ENCODE data around the gene TXNDC9. TPM values are rescaled to one million over a fixed set of nuclear protein-coding genes. Genes with fewer than 3 reads are reported as not detected.
"Not testable (repeated sequence)": the region's sequence is repeated elsewhere in the genome, so short reads cannot be mapped to it uniquely, and the experiment has no call there.

TXNDC9 gene
- polyA plus RNA-seq, 3 donors from 2014 or later = 58.7 to 74.6 (median 61.4) TPM

DNA sequence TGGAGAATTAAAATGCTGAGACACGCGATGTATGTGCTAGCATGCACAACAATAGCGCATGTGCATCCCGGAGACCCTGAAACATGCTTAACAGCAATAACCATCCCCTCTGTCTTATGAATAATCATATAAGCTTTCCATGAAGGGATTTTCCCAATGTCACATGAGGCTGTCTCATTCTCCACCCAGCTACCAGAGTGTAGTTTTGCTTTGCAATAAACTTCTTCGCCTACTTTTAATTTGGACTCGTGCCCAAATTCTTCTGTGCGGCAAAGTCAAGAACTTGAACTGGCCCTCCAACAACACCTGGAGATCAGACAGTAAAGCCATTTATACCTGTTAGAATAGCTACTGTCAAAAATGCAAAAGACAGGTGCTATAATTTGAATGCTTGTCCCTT is 50.6 kb downstream of the TXNDC9 start:
- Mint-ChIP-seq H3K27me3 (ENCODE audit: low read depth in 3 of 3) (no peaks in the 10 kb centered on the region), H3K27ac (no peak overlapping the region), H3K36me3 (peaks cover 20 to 26% (median 22%) of the 10 kb centered on the region in 3 donors), H3K4me1 (no peaks in the 10 kb centered on the region), H3K4me3 (no peak overlapping the region), H3K9me3 (peaks cover 0 to 1% (median 0%) of the 10 kb centered on the region in 6 donors)
- DNase-seq = no peak

DNA sequence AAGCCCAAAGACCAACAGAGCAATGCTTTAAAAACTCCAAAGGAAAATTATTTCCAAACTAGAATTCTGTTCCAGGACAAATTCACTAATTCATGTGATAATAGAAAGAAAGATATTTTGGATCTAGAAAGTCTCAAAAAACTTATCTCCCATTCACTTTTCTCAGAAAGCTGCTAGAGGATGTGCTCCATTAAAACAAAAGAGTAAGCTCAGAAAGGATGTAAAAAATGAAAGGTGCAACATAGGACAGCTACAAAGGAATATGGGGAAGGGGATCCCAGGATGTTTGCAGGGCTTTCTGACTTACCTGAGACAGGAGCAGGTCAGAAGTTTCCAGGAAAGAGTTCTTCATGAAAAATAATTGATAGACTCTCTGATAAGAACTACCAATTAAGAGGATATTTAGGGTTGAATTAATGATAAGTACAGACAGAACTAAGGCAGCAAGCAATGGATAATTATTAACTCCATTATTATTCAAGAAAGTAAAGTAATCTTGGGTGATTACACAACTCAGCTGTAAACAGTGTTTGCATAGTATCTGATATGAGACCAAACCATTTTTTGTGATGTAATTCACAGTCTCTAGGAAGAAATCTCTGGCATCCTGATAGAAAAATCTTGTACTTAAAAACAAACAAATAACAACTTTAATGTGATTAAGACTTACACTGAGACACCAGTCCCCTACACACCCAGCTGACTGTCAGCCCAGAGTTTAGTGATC is 56.0 kb downstream of the TXNDC9 start:
- Mint-ChIP-seq H3K27ac (no peak overlapping the region), H3K4me1 (no peaks in the 10 kb centered on the region), H3K27me3 (ENCODE audit: low read depth in 3 of 3) (no peaks in the 10 kb centered on the region), H3K4me3 (no peak overlapping the region), H3K9me3 (peaks cover 0 to 6% (median 4%) of the 10 kb centered on the region in 6 donors), H3K36me3 (peaks cover 26 to 38% (median 31%) of the 10 kb centered on the region in 3 donors)
- no peak for DNase-seq

- no peak for DNase-seq
- no peak overlapping the region for H3K4me3 Mint-ChIP-seq
- peaks cover 0 to 6% (median 4%) of the 10 kb centered on the region in 6 donors for H3K9me3 Mint-ChIP-seq
- no peaks in the 10 kb centered on the region for H3K27me3 Mint-ChIP-seq (ENCODE audit: low read depth in 3 of 3)
- no peaks in the 10 kb centered on the region for H3K4me1 Mint-ChIP-seq
- no peak overlapping the region for H3K27ac Mint-ChIP-seq
- H3K36me3 Mint-ChIP-seq = peaks cover 26 to 32% (median 31%) of the 10 kb centered on the region in 3 donors
Measured at GRCh38 chr2:99278793-99279291, 57.3 kb downstream of the TXNDC9 start.

- H3K27me3 Mint-ChIP-seq (ENCODE audit: low read depth in 3 of 3); H3K9me3 Mint-ChIP-seq; H3K4me1 Mint-ChIP-seq; H3K4me3 Mint-ChIP-seq; H3K27ac Mint-ChIP-seq; DNase-seq: not testable (repeated sequence)
- H3K36me3 Mint-ChIP-seq = peaks cover 23 to 31% (median 29%) of the 10 kb centered on the region in 3 donors
Measured at GRCh38 chr2:99278195-99278765, 57.9 kb downstream of the TXNDC9 start.

DNA sequence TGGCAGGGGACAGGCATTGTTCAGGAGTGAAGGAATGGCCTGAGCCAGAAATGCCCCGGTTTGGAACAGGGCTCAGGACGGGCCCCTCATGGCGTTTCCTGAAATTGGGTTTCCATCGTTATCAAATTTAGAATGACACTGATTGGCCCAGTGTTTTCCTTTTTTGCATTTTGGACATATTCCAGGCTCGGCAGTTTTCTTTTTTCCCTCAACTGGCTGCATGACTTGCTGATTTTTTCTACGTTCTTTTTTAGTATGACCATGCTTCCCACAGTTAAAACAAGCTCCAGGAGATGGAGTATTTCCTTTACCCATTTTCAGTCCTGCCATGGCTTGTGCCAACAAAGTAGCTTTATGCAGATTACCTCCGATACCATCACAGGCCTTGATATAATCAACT is 60.3 kb downstream of the TXNDC9 start:
- Mint-ChIP-seq H3K36me3 (peaks cover 27 to 30% (median 27%) of the 10 kb centered on the region in 3 donors), H3K4me1 (no peaks in the 10 kb centered on the region), H3K9me3 (peaks cover 10 to 20% (median 16%) of the 10 kb centered on the region in 6 donors), H3K27ac (no peak overlapping the region), H3K4me3 (no peak overlapping the region), H3K27me3 (ENCODE audit: low read depth in 3 of 3) (no peaks in the 10 kb centered on the region)
- DNase-seq = no peak

Other genes starting within 250 kb of the TXNDC9 start
- 1 to 10 TPM in 2 of 3 donors, under 1 TPM in 1; 0.80 to 3.4 (median 2.4) TPM for gene C2orf15, start 194.6 kb downstream of the TXNDC9 start, polyA plus RNA-seq
- gene TSGA10, start 181.4 kb downstream of the TXNDC9 start, polyA plus RNA-seq = 10 to 100 TPM in 2 of 3 donors, 1 to 10 TPM in 1; 7.9 to 15.9 (median 11.0) TPM
- gene LIPT1, start 181.4 kb downstream of the TXNDC9 start, polyA plus RNA-seq = 10 to 100 TPM; 11.6 to 21.3 (median 20.7) TPM
- 10 to 100 TPM; 29.5 to 53.3 (median 30.4) TPM for gene MITD1, start 155.3 kb downstream of the TXNDC9 start, polyA plus RNA-seq
- 10 to 100 TPM; 18.0 to 20.5 (median 18.3) TPM for gene MRPL30, start 155.1 kb downstream of the TXNDC9 start, polyA plus RNA-seq
- gene LYG2, start 80.7 kb downstream of the TXNDC9 start, polyA plus RNA-seq = not detected
- under 1 TPM in 1 of 3 donors, not detected in 2; 0.61 TPM for gene LYG1, start 35.1 kb downstream of the TXNDC9 start, polyA plus RNA-seq
- 10 to 100 TPM in 1 of 3 donors, 1 to 10 TPM in 2; 2.8 to 14.3 (median 2.9) TPM for gene EIF5B, start 1.1 kb upstream of the TXNDC9 start, polyA plus RNA-seq
- gene REV1, start 153.7 kb upstream of the TXNDC9 start, polyA plus RNA-seq = 10 to 100 TPM; 11.5 to 14.5 (median 14.3) TPM

Measured in immature natural killer cell (primary cell).